Liver (tissue), 9 donors: Measurements from ENCODE around the gene FMR1. TPM values are rescaled to one million over a fixed set of nuclear protein-coding genes. Genes with fewer than 3 reads are reported as not detected.
A peak's percentile ranks its signal among the peaks of the same experiment; 100 is the strongest.

ENCODE experiments used
- DNase-seq: peaks from one replicate; pipeline ENCODE4 v3.0.0-alpha.2; 2017; ENCODE audit warnings: low spot score
- H3K27ac ChIP-seq, 2 donors: one replicate each; pipeline ENCODE4 v1.7.0; 2013; ENCODE audit warnings: inconsistent platforms in 2 of 2, low read length in 2 of 2, control low read depth in 1 of 2, low read depth in 1 of 2, mild to moderate bottlenecking in 1 of 2
- H3K27me3 ChIP-seq, 4 donors: one replicate each; pipeline versions ENCODE4 v1.6.1 to v1.7.0; 2013; ENCODE audit warnings: low read length in 3 of 4, inconsistent platforms in 1 of 4, mild to moderate bottlenecking in 1 of 4, moderate library complexity in 1 of 4; ENCODE audit not compliant: control insufficient read depth in 4 of 4, insufficient read depth in 4 of 4
- H3K36me3 ChIP-seq, 4 donors: one replicate each; pipeline versions ENCODE4 v1.6.1 to v1.7.0; 2013; ENCODE audit warnings: low read length in 3 of 4, mild to moderate bottlenecking in 3 of 4, low read depth in 1 of 4, moderate library complexity in 1 of 4; ENCODE audit not compliant: control insufficient read depth in 4 of 4, insufficient read depth in 3 of 4
- H3K4me1 ChIP-seq, 4 donors: one replicate each; pipeline versions ENCODE4 v1.6.1 to v1.7.0; 2013; ENCODE audit warnings: low read length in 3 of 4, mild to moderate bottlenecking in 3 of 4, moderate library complexity in 1 of 4; ENCODE audit not compliant: control insufficient read depth in 4 of 4, insufficient read depth in 4 of 4
- H3K4me3 ChIP-seq, 3 donors: one replicate each; pipeline versions ENCODE4 v1.6.1 to v1.7.0; 2013; ENCODE audit warnings: low read length in 3 of 3, control low read depth in 1 of 3, low read depth in 1 of 3, mild to moderate bottlenecking in 1 of 3
- H3K9ac ChIP-seq, 2 donors: one replicate each; pipeline ENCODE4 v1.7.0; 2013; ENCODE audit warnings: low read length in 2 of 2, mild to moderate bottlenecking in 2 of 2, moderate library complexity in 2 of 2, control low read depth in 1 of 2, low read depth in 1 of 2
- H3K9me3 ChIP-seq, 4 donors: one replicate each; pipeline versions ENCODE4 v1.6.1 to v1.7.0; 2013; ENCODE audit warnings: low read length in 3 of 4; ENCODE audit not compliant: control insufficient read depth in 4 of 4
- EGR1 ChIP-seq, 2 donors: IDR thresholded peaks; 2 replicates each; pipeline ENCODE4 v1.6.1; 2016 to 2018; ENCODE audit warnings: antibody characterized with exemption in 2 of 2, low read depth in 2 of 2
- FOXA1 ChIP-seq: IDR thresholded peaks from 2 replicates; pipeline ENCODE4 v1.6.1; 2016; ENCODE audit warnings: antibody characterized with exemption
- FOXA2 ChIP-seq: IDR thresholded peaks from 2 replicates; pipeline ENCODE4 v1.6.1; 2016; ENCODE audit warnings: antibody characterized with exemption
- GABPA ChIP-seq, 2 donors: IDR thresholded peaks in 1 of 2; conservative IDR thresholded peaks in 1 of 2; 2 replicates each; pipeline ENCODE4 v1.6.1; 2016; ENCODE audit warnings: antibody characterized with exemption in 2 of 2, mild to moderate bottlenecking in 1 of 2, moderate library complexity in 1 of 2
- HNF4A ChIP-seq, 2 donors: conservative IDR thresholded peaks; 2 replicates each; pipeline ENCODE4 v1.6.1; 2016; ENCODE audit warnings: antibody characterized with exemption in 2 of 2, mild to moderate bottlenecking in 2 of 2
- HNF4G ChIP-seq: IDR thresholded peaks from 2 replicates; pipeline ENCODE4 v1.6.1; 2016; ENCODE audit warnings: antibody characterized with exemption
- JUND ChIP-seq, 2 donors: IDR thresholded peaks; 2 replicates each; pipeline ENCODE4 v1.6.1; 2016; ENCODE audit warnings: antibody characterized with exemption in 2 of 2
- NR2F2 ChIP-seq: IDR thresholded peaks from 2 replicates; pipeline ENCODE4 v1.6.1; 2016; ENCODE audit warnings: antibody characterized with exemption
- RAD21 ChIP-seq, 2 donors: IDR thresholded peaks; 2 replicates each; pipeline ENCODE4 v1.6.1; 2016; ENCODE audit warnings: antibody characterized with exemption in 2 of 2, mild to moderate bottlenecking in 2 of 2
- RXRA ChIP-seq, 2 donors: IDR thresholded peaks; 2 replicates each; pipeline ENCODE4 v1.6.1; 2017 to 2018; ENCODE audit warnings: antibody characterized with exemption in 2 of 2, mild to moderate bottlenecking in 1 of 2
- SP1 ChIP-seq: IDR thresholded peaks from 2 replicates; pipeline ENCODE4 v1.6.1; 2018; ENCODE audit warnings: antibody characterized with exemption, mild to moderate bottlenecking
- TAF1 ChIP-seq: conservative IDR thresholded peaks from 2 replicates; pipeline ENCODE4 v1.6.1; 2016; ENCODE audit warnings: antibody characterized with exemption, mild to moderate bottlenecking
- YY1 ChIP-seq: IDR thresholded peaks from 2 replicates; pipeline ENCODE4 v1.6.1; 2016; ENCODE audit warnings: antibody characterized with exemption, mild to moderate bottlenecking
- WGBS: extraction: QIAGEN DNeasy Blood & Tissue Kit; methylation state at CpG from one replicate; pipeline ENCODE4 v1.1.7; 2013; 5-methylcytosine and 5-hydroxymethylcytosine counted together
- polyA plus RNA-seq, 2 donors: library from polyadenylated mRNA; stranded (reverse) in 1 of 2; unstranded in 1 of 2; fragments of 200-250 nt in 1 of 2; fragments of >200 nt in 1 of 2; fragmentation: Nextera tagmentation in 1 of 2; extraction: Ambion mirVana in 1 of 2; gene quantifications; one replicate each; pipeline versions ENCODE4 v1.2.1 to v1.2.3, GENCODE V29; 2013 to 2015
- total RNA-seq, 2 donors: library from RNA; depleted of rRNA; stranded (reverse); fragments of >200 nt; gene quantifications; one replicate each; pipeline ENCODE4 v1.2.3, GENCODE V29; 2014
- TF ChIP-seq, protein P1 (sequence below): IDR thresholded peaks from 2 replicates; pipeline ENCODE4 v1.6.1; 2016; ENCODE audit warnings: antibody characterized with exemption
- TF ChIP-seq, protein P2 (sequence below): IDR thresholded peaks from 2 replicates; pipeline ENCODE4 v1.6.1; 2016; ENCODE audit warnings: antibody characterized with exemption, mild to moderate bottlenecking
- TF ChIP-seq, protein P3 (sequence below): IDR thresholded peaks from 2 replicates; pipeline ENCODE4 v1.6.1; 2016; ENCODE audit warnings: antibody characterized with exemption
- TF ChIP-seq, protein P4 (sequence below): IDR thresholded peaks from 2 replicates; pipeline ENCODE4 v1.6.1; 2016; ENCODE audit warnings: antibody characterized with exemption
- TF ChIP-seq, protein P5 (sequence below): fragments of 150-350 bp; IDR thresholded peaks from 2 replicates; pipeline ENCODE4 v1.5.1; 2017; ENCODE audit warnings: improper control_type of control experiment, low read depth, low read length; ENCODE audit not compliant: missing input control
- donor health status: healthy.
- donor health status: healthy.
- donor health status: healthy.
- donor health status: healthy.
- donor health status: healthy.

Gene FMR1
- total and polyA plus RNA-seq, 4 donors: 10.9 to 29.4 (median 16.8) TPM

DNA sequence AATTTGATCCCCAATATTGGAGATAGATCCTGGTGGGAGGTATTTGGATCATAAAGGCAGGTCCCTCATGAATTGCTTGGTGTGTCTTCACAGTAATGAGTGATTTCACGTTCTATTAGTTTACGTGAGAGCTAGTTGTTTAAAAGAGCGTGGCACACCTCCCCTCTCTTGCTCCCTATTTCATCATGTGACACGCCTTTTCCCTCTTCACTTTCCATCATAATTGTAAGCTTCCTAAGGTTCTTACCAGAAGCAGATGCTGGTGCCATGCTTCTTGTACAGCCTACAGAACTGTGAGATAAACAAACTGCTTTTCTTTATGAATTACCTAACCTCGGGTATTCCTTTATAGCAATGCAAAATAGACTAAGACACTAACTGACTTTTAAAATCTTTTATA lies 34.0 kb upstream of the FMR1 start:
- peak overlapping the region in 1 of 2 donors; percentile 98 for H3K9ac ChIP-seq
- TF ChIP-seq SP1 (peak; percentile 32), EGR1 (IDR thresholded peaks at IDR 0.05; ENCODE audit: low read depth in 2 of 2) (no peak), JUND (IDR thresholded peaks at IDR 0.05) (no peak), YY1 (peak; percentile 24), RXRA (IDR thresholded peaks at IDR 0.05) (peak in 1 of 2 donors; percentile 30)
- TF ChIP-seq, protein P1, sequence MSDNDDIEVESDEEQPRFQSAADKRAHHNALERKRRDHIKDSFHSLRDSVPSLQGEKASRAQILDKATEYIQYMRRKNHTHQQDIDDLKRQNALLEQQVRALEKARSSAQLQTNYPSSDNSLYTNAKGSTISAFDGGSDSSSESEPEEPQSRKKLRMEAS: peak; percentile 21
- no peak for DNase-seq
- 37% methylated on average over 5 of the region's 5 CpGs for whole genome bisulfite sequencing
- H3K27me3 ChIP-seq: no peaks in the 10 kb centered on the region
- H3K36me3 ChIP-seq: no peaks in the 10 kb centered on the region
- H3K4me1 ChIP-seq: peaks cover 0 to 4% (median 3%) of the 10 kb centered on the region in 4 donors
- H3K9me3 ChIP-seq: no peaks in the 10 kb centered on the region
- peak overlapping the region; percentile 87 to 98 for H3K27ac ChIP-seq
- H3K4me3 ChIP-seq: peak overlapping the region; percentile 26 to 72 (median 58)

DNA sequence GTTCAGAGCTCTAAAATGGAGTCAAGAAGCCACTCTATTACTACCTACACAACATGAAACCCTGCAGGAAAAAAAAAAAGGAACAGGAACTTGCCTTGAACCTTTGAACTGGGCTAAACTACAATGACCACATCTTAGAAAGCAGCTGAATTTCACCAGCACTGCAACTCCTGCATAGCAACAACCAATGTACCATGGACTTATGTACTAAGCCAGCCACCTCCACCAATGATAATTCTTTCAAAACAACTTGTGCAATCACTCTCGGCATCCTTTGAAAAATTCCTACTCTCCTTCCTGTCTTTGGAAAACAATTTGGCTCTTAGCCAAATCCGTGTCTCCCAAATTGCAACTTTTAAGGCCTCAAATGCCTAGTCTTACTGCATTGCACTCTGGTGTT lies 26.8 kb upstream of the FMR1 start:
- Histone ChIP-seq H3K4me1 (peaks cover 0 to 9% (median 5%) of the 10 kb centered on the region in 4 donors), H3K27ac (peak overlapping the region; percentile 65 to 66), H3K9me3 (peaks cover 0 to 2% (median 0%) of the 10 kb centered on the region in 4 donors), H3K4me3 (no peak overlapping the region), H3K9ac (no peak overlapping the region), H3K27me3 (no peaks in the 10 kb centered on the region), H3K36me3 (no peaks in the 10 kb centered on the region)
- TF ChIP-seq, protein P2, sequence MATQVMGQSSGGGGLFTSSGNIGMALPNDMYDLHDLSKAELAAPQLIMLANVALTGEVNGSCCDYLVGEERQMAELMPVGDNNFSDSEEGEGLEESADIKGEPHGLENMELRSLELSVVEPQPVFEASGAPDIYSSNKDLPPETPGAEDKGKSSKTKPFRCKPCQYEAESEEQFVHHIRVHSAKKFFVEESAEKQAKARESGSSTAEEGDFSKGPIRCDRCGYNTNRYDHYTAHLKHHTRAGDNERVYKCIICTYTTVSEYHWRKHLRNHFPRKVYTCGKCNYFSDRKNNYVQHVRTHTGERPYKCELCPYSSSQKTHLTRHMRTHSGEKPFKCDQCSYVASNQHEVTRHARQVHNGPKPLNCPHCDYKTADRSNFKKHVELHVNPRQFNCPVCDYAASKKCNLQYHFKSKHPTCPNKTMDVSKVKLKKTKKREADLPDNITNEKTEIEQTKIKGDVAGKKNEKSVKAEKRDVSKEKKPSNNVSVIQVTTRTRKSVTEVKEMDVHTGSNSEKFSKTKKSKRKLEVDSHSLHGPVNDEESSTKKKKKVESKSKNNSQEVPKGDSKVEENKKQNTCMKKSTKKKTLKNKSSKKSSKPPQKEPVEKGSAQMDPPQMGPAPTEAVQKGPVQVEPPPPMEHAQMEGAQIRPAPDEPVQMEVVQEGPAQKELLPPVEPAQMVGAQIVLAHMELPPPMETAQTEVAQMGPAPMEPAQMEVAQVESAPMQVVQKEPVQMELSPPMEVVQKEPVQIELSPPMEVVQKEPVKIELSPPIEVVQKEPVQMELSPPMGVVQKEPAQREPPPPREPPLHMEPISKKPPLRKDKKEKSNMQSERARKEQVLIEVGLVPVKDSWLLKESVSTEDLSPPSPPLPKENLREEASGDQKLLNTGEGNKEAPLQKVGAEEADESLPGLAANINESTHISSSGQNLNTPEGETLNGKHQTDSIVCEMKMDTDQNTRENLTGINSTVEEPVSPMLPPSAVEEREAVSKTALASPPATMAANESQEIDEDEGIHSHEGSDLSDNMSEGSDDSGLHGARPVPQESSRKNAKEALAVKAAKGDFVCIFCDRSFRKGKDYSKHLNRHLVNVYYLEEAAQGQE: peak; percentile 49
- TF ChIP-seq SP1: peak; percentile 86
- peak; percentile 58 for TF ChIP-seq HNF4G
- TF ChIP-seq EGR1 (IDR thresholded peaks at IDR 0.05; ENCODE audit: low read depth in 2 of 2): peak in 1 of 2 donors; percentile 54
- TF ChIP-seq HNF4A (conservative IDR thresholded peaks at IDR 0.05): peak; percentile 88 to 93
- no peak for TF ChIP-seq NR2F2
- TF ChIP-seq, protein P3, sequence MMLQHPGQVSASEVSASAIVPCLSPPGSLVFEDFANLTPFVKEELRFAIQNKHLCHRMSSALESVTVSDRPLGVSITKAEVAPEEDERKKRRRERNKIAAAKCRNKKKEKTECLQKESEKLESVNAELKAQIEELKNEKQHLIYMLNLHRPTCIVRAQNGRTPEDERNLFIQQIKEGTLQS: peak; percentile 54
- peak; percentile 50 to 77 for TF ChIP-seq JUND (IDR thresholded peaks at IDR 0.05)
- no peak for TF ChIP-seq FOXA1
- TF ChIP-seq, protein P1: peak; percentile 69
- no peak for TF ChIP-seq TAF1
- peak in 1 of 2 donors; percentile 12 for TF ChIP-seq RAD21 (IDR thresholded peaks at IDR 0.05)
- TF ChIP-seq FOXA2: peak; percentile 49
- TF ChIP-seq GABPA (IDR thresholded peaks at IDR 0.05 in 1 of 2, conservative IDR thresholded peaks at IDR 0.05 in 1 of 2): peak; percentile 10 to 48
- peak; percentile 72 for TF ChIP-seq YY1
- TF ChIP-seq, protein P4, sequence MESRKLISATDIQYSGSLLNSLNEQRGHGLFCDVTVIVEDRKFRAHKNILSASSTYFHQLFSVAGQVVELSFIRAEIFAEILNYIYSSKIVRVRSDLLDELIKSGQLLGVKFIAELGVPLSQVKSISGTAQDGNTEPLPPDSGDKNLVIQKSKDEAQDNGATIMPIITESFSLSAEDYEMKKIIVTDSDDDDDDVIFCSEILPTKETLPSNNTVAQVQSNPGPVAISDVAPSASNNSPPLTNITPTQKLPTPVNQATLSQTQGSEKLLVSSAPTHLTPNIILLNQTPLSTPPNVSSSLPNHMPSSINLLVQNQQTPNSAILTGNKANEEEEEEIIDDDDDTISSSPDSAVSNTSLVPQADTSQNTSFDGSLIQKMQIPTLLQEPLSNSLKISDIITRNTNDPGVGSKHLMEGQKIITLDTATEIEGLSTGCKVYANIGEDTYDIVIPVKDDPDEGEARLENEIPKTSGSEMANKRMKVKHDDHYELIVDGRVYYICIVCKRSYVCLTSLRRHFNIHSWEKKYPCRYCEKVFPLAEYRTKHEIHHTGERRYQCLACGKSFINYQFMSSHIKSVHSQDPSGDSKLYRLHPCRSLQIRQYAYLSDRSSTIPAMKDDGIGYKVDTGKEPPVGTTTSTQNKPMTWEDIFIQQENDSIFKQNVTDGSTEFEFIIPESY: peak; percentile 49
- TF ChIP-seq, protein P5, sequence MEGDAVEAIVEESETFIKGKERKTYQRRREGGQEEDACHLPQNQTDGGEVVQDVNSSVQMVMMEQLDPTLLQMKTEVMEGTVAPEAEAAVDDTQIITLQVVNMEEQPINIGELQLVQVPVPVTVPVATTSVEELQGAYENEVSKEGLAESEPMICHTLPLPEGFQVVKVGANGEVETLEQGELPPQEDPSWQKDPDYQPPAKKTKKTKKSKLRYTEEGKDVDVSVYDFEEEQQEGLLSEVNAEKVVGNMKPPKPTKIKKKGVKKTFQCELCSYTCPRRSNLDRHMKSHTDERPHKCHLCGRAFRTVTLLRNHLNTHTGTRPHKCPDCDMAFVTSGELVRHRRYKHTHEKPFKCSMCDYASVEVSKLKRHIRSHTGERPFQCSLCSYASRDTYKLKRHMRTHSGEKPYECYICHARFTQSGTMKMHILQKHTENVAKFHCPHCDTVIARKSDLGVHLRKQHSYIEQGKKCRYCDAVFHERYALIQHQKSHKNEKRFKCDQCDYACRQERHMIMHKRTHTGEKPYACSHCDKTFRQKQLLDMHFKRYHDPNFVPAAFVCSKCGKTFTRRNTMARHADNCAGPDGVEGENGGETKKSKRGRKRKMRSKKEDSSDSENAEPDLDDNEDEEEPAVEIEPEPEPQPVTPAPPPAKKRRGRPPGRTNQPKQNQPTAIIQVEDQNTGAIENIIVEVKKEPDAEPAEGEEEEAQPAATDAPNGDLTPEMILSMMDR: no peak
- peak; percentile 90 to 91 for TF ChIP-seq RXRA (IDR thresholded peaks at IDR 0.05)
- 15% methylated on average over 2 of the region's 2 CpGs for WGBS
- DNase-seq: no peak
